GM19025 (cell line): ENCODE results near the gene DARS2.

ENCODE experiments used
- ATAC-seq: cut with Tn5 transposase; IDR thresholded peaks from one replicate; pipeline ENCODE4 v1.9.1; 2021; ENCODE audit warnings: mild to moderate bottlenecking, low read depth, moderate library complexity; ENCODE audit not compliant: unreplicated experiment

DARS2 gene

GRCh38 chr1:173884701-173885100 is 60.2 kb downstream of the DARS2 start:
- ATAC-seq = no peak

- ATAC-seq = no peak
Measured at GRCh38 chr1:173886746-173887611, 62.5 kb downstream of the DARS2 start.

GRCh38 chr1:173887627-173888026 is 63.2 kb downstream of the DARS2 start:
- ATAC-seq = no peak

DNA sequence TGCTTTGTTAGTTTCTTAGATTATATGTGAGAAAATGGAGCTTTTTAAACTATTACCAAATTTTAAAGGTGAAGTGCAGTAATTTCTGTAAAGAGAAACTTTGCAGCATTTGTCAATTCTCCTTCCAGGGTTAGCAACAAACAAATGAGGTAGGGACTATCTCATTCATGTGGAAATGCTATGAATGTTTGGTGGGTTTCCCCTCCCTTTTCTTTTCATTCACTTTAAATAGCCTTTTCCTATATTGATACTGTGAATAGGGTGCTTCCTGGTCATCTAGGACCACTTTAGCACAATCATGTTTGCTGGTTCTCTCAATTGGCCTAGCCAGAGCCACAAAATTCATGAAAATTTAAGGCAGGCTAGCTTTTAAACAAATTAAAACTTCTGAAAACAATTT is 64.3 kb downstream of the DARS2 start:
- ATAC-seq = no peak

GRCh38 chr1:173889885-173890284 is 65.4 kb downstream of the DARS2 start:
- ATAC-seq = no peak

GRCh38 chr1:173893611-173894010 is 69.1 kb downstream of the DARS2 start:
- ATAC-seq = no peak

GRCh38 chr1:173894189-173894588 is 69.7 kb downstream of the DARS2 start:
- no peak for ATAC-seq

- ATAC-seq = no peak
Measured at GRCh38 chr1:173900427-173900826, 76.0 kb downstream of the DARS2 start.

DNA sequence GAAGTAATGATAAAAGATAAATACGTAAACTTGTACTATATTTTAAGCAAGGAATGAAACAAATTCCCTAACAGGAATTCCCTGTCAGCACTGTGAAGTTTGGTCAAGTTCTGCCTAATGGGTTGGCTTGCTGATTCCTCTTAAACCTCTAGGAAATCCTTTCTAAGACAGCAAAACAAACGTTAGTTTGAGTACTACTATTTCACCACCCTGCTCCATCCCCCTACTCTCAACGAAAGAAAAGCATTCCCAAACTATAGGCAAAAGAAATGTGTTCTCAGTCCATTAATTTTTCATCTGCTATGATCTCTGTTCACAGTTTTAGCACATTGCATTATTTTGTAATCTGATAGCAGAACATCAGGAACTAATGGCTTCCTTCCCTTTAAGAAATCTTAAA is 76.5 kb downstream of the DARS2 start:
- ATAC-seq = no peak

DNA sequence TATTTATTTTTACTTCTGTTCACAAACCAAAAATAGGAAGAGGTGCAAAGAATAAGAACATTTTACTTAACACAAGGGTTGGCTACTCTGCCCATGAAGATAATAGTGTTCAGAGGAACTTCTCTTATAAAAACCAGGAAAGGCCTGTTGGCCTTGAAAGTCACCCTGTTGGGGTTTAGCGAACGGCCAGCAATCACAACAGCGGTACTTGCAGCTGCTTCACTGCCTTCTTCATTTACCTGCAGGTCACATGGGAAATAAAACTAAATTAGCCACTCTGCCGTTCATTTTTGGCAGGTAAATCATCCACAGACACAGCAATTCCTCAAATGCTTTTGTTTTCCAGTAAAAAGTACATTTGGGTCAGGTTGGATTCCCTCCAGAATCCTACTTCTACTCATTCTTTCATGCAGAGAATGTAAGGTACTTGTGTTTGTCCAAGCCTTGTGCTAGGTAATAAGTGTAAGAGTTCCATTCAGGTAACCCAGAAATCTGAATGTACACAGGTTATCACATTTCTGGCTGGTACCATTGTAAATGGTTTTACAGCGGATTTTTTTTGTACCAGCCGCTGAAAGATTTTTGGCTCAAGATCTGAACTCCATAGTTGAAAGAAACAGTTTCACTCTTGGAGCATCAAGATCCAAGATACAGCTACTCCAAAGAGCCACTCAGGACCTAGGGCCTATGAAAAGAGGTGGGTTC is 79.5 kb downstream of the DARS2 start:
- ATAC-seq = no peak
